LNCaP clone FGC (cell line): ENCODE measurements around the gene CTXN1.

ENCODE experiments used
- DNase-seq: peaks from one replicate; pipeline ENCODE4 v3.0.0-alpha.2; 2011; ENCODE audit warnings: low read depth
- H3K4me3 ChIP-seq: 2 replicates; pipeline ENCODE4 v1.5.1; 2011; ENCODE audit warnings: mild to moderate bottlenecking, low read depth, low read length, control low read depth
- CTCF ChIP-seq: IDR thresholded peaks from 2 replicates; pipeline ENCODE4 v1.5.1; 2012; ENCODE audit warnings: mild to moderate bottlenecking; ENCODE audit not compliant: control insufficient read depth, insufficient read depth; ENCODE audit errors: extremely low read depth

The CTXN1 gene

GRCh38 chr19:7911508-7912143, 14.3 kb downstream of the CTXN1 start:
- no peak for DNase-seq
- no peak overlapping the region for H3K4me3 ChIP-seq
- TF ChIP-seq CTCF: no peak

DNA sequence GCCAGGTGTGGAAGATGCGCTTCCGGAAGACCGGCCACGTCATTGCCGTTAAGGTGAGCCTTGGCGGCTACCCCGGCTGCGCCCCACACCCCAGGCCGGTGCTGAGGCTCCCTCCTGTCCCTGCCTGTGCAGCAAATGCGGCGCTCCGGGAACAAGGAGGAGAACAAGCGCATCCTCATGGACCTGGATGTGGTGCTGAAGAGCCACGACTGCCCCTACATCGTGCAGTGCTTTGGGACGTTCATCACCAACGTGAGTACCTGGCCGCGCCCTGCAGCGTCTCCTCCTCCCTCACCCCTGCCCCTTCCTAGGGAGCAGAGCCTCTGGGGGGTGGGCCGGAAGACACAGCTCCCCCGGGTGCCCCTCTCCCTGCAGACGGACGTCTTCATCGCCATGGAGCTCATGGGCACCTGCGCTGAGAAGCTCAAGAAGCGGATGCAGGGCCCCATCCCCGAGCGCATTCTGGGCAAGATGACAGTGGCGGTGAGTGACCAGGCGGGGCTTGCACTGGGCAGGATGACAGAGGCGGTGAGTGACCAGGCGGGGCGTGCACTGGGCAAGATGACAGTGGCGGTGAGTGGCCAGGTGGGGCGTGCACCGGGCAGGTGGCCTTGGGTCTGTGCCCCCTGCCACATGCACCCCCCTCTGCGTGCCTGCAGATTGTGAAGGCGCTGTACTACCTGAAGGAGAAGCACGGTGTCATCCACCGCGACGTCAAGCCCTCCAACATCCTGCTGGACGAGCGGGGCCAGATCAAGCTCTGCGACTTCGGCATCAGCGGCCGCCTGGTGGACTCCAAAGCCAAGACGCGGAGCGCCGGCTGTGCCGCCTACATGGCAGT, 15.4 kb downstream of the CTXN1 start:
- no peak overlapping the region for H3K4me3 ChIP-seq

DNA sequence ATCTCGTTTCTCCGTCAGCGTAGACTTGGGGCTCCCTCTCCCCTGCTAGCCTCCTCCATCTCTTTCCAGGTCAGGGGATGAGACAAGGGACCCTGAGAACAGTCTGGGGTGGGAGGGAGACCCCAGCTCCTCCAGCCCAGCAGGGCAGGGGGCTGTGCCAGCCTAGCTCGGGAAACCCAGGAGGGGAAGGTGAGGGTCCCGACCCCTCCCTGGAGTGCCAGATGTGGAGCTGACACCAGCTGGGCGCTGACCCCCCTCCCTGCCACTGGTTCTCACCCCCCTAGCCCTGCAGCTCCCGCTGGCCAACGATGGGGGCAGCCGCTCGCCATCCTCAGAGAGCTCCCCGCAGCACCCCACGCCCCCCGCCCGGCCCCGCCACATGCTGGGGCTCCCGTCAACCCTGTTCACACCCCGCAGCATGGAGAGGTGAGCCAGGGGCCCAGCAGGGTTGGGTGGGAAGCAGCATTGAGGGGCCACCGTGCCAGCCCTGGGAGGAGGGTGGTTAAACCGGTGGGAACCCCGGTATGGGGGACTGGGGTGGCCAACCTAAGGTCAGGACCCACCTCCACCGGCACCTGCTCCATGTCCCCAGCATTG, 16.4 kb downstream of the CTXN1 start:
- H3K4me3 ChIP-seq: no peak overlapping the region
- DNase-seq: no peak
- TF ChIP-seq CTCF: no peak

More for the DNA sequence above, 15.4 kb downstream of the CTXN1 start:
- no peak for TF ChIP-seq CTCF
- no peak for DNase-seq

GRCh38 chr19:7908742-7909461, 17.0 kb downstream of the CTXN1 start:
- DNase-seq: no peak
- no peak overlapping the region for H3K4me3 ChIP-seq
- no peak for TF ChIP-seq CTCF

GRCh38 chr19:7908078-7908699, 17.7 kb downstream of the CTXN1 start:
- no peak for TF ChIP-seq CTCF
- no peak for DNase-seq
- no peak overlapping the region for H3K4me3 ChIP-seq

DNA sequence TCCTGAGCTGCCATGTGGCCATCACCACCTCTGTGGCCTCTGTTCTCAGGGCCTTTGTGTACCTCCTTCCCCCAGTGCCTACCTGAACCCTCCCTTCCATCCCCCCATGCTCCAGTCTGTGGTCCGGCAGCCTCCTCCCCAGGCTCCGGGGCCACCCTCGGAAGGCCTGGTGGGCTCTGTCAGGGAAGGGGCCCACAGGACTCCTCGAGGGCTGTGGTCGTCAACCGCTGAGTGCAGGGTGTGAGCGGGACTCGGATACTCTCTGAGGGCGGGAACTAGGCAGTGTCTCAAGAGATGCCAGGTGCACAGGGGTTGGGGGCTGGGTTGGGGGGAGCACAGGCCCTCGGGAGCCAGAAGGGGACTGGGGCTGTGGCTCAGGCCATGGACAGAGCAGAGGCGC, 18.4 kb downstream of the CTXN1 start:
- H3K4me3 ChIP-seq: no peak overlapping the region
- TF ChIP-seq CTCF: no peak
- DNase-seq: no peak
